HG03571 (cell line): ENCODE data around the gene DACH2.
A peak's percentile ranks its signal among the peaks of the same experiment; 100 is the strongest.
"Not testable (repeated sequence)": the region's sequence is repeated elsewhere in the genome, so short reads cannot be mapped to it uniquely, and the experiment has no call there.

ENCODE experiments used
- ATAC-seq: cut with Tn5 transposase; IDR thresholded peaks from one replicate; pipeline ENCODE4 v1.9.1; 2021; ENCODE audit not compliant: unreplicated experiment

Gene DACH2

GRCh38 chrX:86148024-86148511 lies at the start of gene DACH2:
Gene DACH2, plus strand, starts transcription at chrX:86148451.
- ATAC-seq: peak; percentile 94

- no peak for ATAC-seq
Observed at GRCh38 chrX:86102341-86102740, 45.9 kb upstream of the DACH2 start.

- no peak for ATAC-seq
Observed at GRCh38 chrX:86103061-86103460, 45.2 kb upstream of the DACH2 start.

GRCh38 chrX:86104526-86104925 lies 43.7 kb upstream of the DACH2 start:
- no peak for ATAC-seq

- ATAC-seq: no peak
Observed at GRCh38 chrX:86121916-86122315, 26.3 kb upstream of the DACH2 start.

GRCh38 chrX:86133761-86134160 lies 14.5 kb upstream of the DACH2 start:
- no peak for ATAC-seq

- ATAC-seq: no peak
Observed at GRCh38 chrX:86137071-86137470, 11.2 kb upstream of the DACH2 start.

- no peak for ATAC-seq
Observed at GRCh38 chrX:86141786-86142185, 6.5 kb upstream of the DACH2 start.

GRCh38 chrX:86146102-86146501 lies 2.1 kb upstream of the DACH2 start:
- ATAC-seq: no peak

GRCh38 chrX:86148594-86148993 lies 343 bp downstream of the DACH2 start:
- no peak for ATAC-seq

GRCh38 chrX:86149119-86149518 lies 868 bp downstream of the DACH2 start:
- no peak for ATAC-seq

GRCh38 chrX:86154553-86154952 lies 6.3 kb downstream of the DACH2 start:
- ATAC-seq: no peak

GRCh38 chrX:86171366-86171765 lies 23.1 kb downstream of the DACH2 start:
- ATAC-seq: no peak

- ATAC-seq: no peak
Observed at GRCh38 chrX:86178906-86179305, 30.7 kb downstream of the DACH2 start.

GRCh38 chrX:86181325-86181724 lies 33.1 kb downstream of the DACH2 start:
- not testable (repeated sequence) for ATAC-seq

GRCh38 chrX:86192827-86193226 lies 44.6 kb downstream of the DACH2 start:
- ATAC-seq: no peak

GRCh38 chrX:86194758-86195157 lies 46.5 kb downstream of the DACH2 start:
- ATAC-seq: no peak

GRCh38 chrX:86195343-86195742 lies 47.1 kb downstream of the DACH2 start:
- ATAC-seq: no peak

GRCh38 chrX:86197815-86198214 lies 49.6 kb downstream of the DACH2 start:
- no peak for ATAC-seq

- ATAC-seq: no peak
Observed at GRCh38 chrX:86210772-86211171, 62.5 kb downstream of the DACH2 start.

GRCh38 chrX:86215260-86215659 lies 67.0 kb downstream of the DACH2 start:
- ATAC-seq: no peak

- ATAC-seq: no peak
Observed at GRCh38 chrX:86237482-86237881, 89.2 kb downstream of the DACH2 start.

GRCh38 chrX:86241547-86241946 lies 93.3 kb downstream of the DACH2 start:
- no peak for ATAC-seq

GRCh38 chrX:86263526-86263925 lies 115.3 kb downstream of the DACH2 start:
- ATAC-seq: no peak
